SK-N-SH (cell line): ENCODE results near the gene SCO2. TPM values are rescaled to one million over a fixed set of nuclear protein-coding genes. Genes with fewer than 3 reads are reported as not detected.

ENCODE experiments used
- CTCF ChIA-PET: fragments of 300-600, 350-600 bp; formaldehyde crosslinking; extraction: SDS; loops from one replicate; lab custom pipeline; 2021; lab: Yijun Ruan, JAX
- POLR2A ChIA-PET: fragments of 350-600 bp; sonication (Branson Sonifier 250); formaldehyde crosslinking; extraction: SDS; loops from one replicate; lab custom pipeline; 2020; ENCODE audit warnings: antibody characterized with exemption, inconsistent platforms; lab: Yijun Ruan, JAX
- DNase-seq: peaks from one replicate; pipeline ENCODE4 v3.0.0; 2012
- H2AFZ ChIP-seq: fragments of 200-600 bp; sonication (generic); 2 replicates; pipeline ENCODE4 v1.8.1; 2016; ENCODE audit warnings: antibody characterized with exemption, mild to moderate bottlenecking, low read depth
- H3F3A ChIP-seq: fragments of 200-600 bp; sonication (generic); replicated peaks from 2 replicates; pipeline ENCODE3; 2016; ENCODE audit warnings: antibody characterized with exemption, mild to moderate bottlenecking; ENCODE audit not compliant: insufficient read depth
- H3K27ac ChIP-seq, 2 experiments: fragments of 200-500 bp in 1 of 2; fragments of 200-600 bp in 1 of 2; sonication (Bioruptor generic) in 1 of 2; sonication (generic), shearing (Covaris generic) in 1 of 2; 2 replicates each; pipeline versions ENCODE4 v1.5.1 to v1.6.1; 2014 to 2016; ENCODE audit warnings: low read depth in 2 of 2, inconsistent platforms in 1 of 2, low read length in 1 of 2, mild to moderate bottlenecking in 1 of 2, mixed read lengths in 1 of 2
- H3K27me3 ChIP-seq: fragments of 200-600 bp; sonication (generic), shearing (Covaris generic); 2 replicates; pipeline ENCODE4 v1.6.1; 2016; ENCODE audit warnings: mixed run types; ENCODE audit not compliant: insufficient read depth
- H3K36me3 ChIP-seq, 2 experiments: fragments of 200-500 bp in 1 of 2; fragments of 200-600 bp in 1 of 2; sonication (Bioruptor generic) in 1 of 2; sonication (generic) in 1 of 2; replicated peaks in 1 of 2; 2 replicates each; pipeline versions ENCODE3 to v1.5.1; 2014 to 2016; ENCODE audit warnings: low read length in 1 of 2, mild to moderate bottlenecking in 1 of 2; ENCODE audit not compliant: insufficient read depth in 2 of 2, control insufficient read depth in 1 of 2
- H3K4me1 ChIP-seq, 2 experiments: fragments of 200-500 bp in 1 of 2; fragments of 200-600 bp in 1 of 2; sonication (Bioruptor generic) in 1 of 2; sonication (generic), shearing (Covaris generic) in 1 of 2; 2 replicates each; pipeline versions ENCODE4 v1.5.1 to v1.6.1; 2014 to 2016; ENCODE audit warnings: low read depth in 1 of 2, low read length in 1 of 2, mixed run types in 1 of 2; ENCODE audit not compliant: insufficient read depth in 2 of 2, control insufficient read depth in 1 of 2
- H3K4me2 ChIP-seq: fragments of 200-600 bp; sonication (generic), shearing (Covaris generic); 2 replicates; pipeline ENCODE4 v1.6.1; 2017; ENCODE audit warnings: mixed run types
- H3K4me3 ChIP-seq, 2 experiments: fragments of 200-500 bp in 1 of 2; fragments of 200-600 bp in 1 of 2; sonication (Bioruptor generic) in 1 of 2; sonication (generic), shearing (Covaris generic) in 1 of 2; 2 replicates each; pipeline versions ENCODE4 v1.5.1 to v1.8.1; 2014 to 2016; ENCODE audit warnings: low read depth in 2 of 2, inconsistent platforms in 1 of 2, low read length in 1 of 2, mild to moderate bottlenecking in 1 of 2, mixed read lengths in 1 of 2, moderate library complexity in 1 of 2
- H3K79me2 ChIP-seq: fragments of 200-600 bp; sonication (generic); 2 replicates; pipeline ENCODE4 v1.8.1; 2017; ENCODE audit warnings: mild to moderate bottlenecking; ENCODE audit not compliant: insufficient read depth
- H3K9ac ChIP-seq: fragments of 200-600 bp; sonication (generic); 2 replicates; pipeline ENCODE4 v1.6.1; 2017; ENCODE audit warnings: mixed run types
- H3K9me2 ChIP-seq: fragments of 200-600 bp; sonication (generic); 2 replicates; pipeline ENCODE4 v1.6.1; 2017; ENCODE audit warnings: mixed run types
- H3K9me3 ChIP-seq: fragments of 200-600 bp; sonication (generic); 2 replicates; pipeline ENCODE4 v1.6.1; 2017; ENCODE audit warnings: mixed run types, mild to moderate bottlenecking, moderate library complexity
- H4K20me1 ChIP-seq: fragments of 200-600 bp; sonication (generic); 2 replicates; pipeline ENCODE4 v1.6.1; 2017; ENCODE audit warnings: mild to moderate bottlenecking, mixed run types; ENCODE audit not compliant: insufficient read depth
- ELF1 ChIP-seq: IDR thresholded peaks from 2 replicates; pipeline ENCODE4 v1.4.0; 2012
- EP300 ChIP-seq, 2 experiments: IDR thresholded peaks; 2 replicates each; pipeline versions ENCODE4 v1.4.0 to v1.6.1; 2012; ENCODE audit warnings: borderline replicate concordance in 1 of 2, low read depth in 1 of 2, low read length in 1 of 2
- FOXM1 ChIP-seq: IDR thresholded peaks from 2 replicates; pipeline ENCODE4 v1.4.0; 2012; ENCODE audit warnings: low read depth, mild to moderate bottlenecking
- GABPA ChIP-seq: IDR thresholded peaks from 2 replicates; pipeline ENCODE4 v1.4.0; 2012; ENCODE audit warnings: low read depth, mild to moderate bottlenecking
- MEF2A ChIP-seq: IDR thresholded peaks from 2 replicates; pipeline ENCODE4 v1.4.0; 2012; ENCODE audit warnings: low read depth, borderline replicate concordance
- NFIC ChIP-seq: IDR thresholded peaks from 2 replicates; pipeline ENCODE4 v1.4.0; 2012; ENCODE audit warnings: borderline replicate concordance
- NRF1 ChIP-seq: IDR thresholded peaks from 2 replicates; pipeline ENCODE4 v1.6.1; 2012; ENCODE audit warnings: low read depth, mild to moderate bottlenecking, low read length
- PBX3 ChIP-seq: IDR thresholded peaks from 2 replicates; pipeline ENCODE4; 2012
- POLR2AphosphoS5 ChIP-seq: IDR thresholded peaks from 2 replicates; pipeline ENCODE4 v1.6.1; 2012; ENCODE audit warnings: low read depth, low read length
- RXRA ChIP-seq: IDR thresholded peaks from 2 replicates; pipeline ENCODE4 v1.4.0; 2012; ENCODE audit warnings: low read depth, mild to moderate bottlenecking, borderline replicate concordance
- SIN3A ChIP-seq: IDR thresholded peaks from 2 replicates; pipeline ENCODE4 v1.6.1; 2012; ENCODE audit warnings: low read depth, mild to moderate bottlenecking, low read length, moderate library complexity, borderline replicate concordance
- TAF1 ChIP-seq: IDR thresholded peaks from 2 replicates; pipeline ENCODE4 v1.6.1; 2012; ENCODE audit warnings: low read depth, mild to moderate bottlenecking, low read length, moderate library complexity, borderline replicate concordance
- TCF12 ChIP-seq: IDR thresholded peaks from 2 replicates; pipeline ENCODE4 v1.4.0; 2012
- USF1 ChIP-seq: IDR thresholded peaks from 2 replicates; pipeline ENCODE4 v1.4.0; 2012; ENCODE audit warnings: low read depth, borderline replicate concordance
- ZBTB33 ChIP-seq: IDR thresholded peaks from 2 replicates; pipeline ENCODE4 v1.4.0; 2012; ENCODE audit warnings: low read depth, borderline replicate concordance
- WGBS: methylation state at CpG from one replicate; pipeline ENCODE4 v1.1.6; 2017; ENCODE audit warnings: low lambda C conversion rate; 5-methylcytosine and 5-hydroxymethylcytosine counted together
- polyA plus RNA-seq, 3 experiments: library from polyadenylated mRNA; depleted of rRNA; stranded (reverse); fragments of >200 nt; gene quantifications; 2 replicates each; pipeline ENCODE4 v1.2.3, GENCODE V29; 2012
- TF ChIP-seq, protein P1 (sequence below): IDR thresholded peaks from 2 replicates; pipeline ENCODE4 v1.6.1; 2012; ENCODE audit warnings: mild to moderate bottlenecking, low read depth, low read length, moderate library complexity
- TF ChIP-seq, protein P2 (sequence below): fragments of 150-350 bp; IDR thresholded peaks from 2 replicates; pipeline ENCODE4 v1.6.1; 2017; ENCODE audit warnings: antibody characterized with exemption, low read length, low read depth, borderline replicate concordance
- TF ChIP-seq, protein P3 (sequence below): IDR thresholded peaks from 2 replicates; pipeline ENCODE4 v1.4.0; 2012; ENCODE audit warnings: low read depth

The SCO2 gene
- polyA plus RNA-seq, 1 of the 3 experiments (the other 2 are of a cell fraction) = 4.0 TPM

GRCh38 chr22:50537765-50538164 lies 12.4 kb upstream of the SCO2 start:
- H3K79me2 ChIP-seq = no peaks in the 10 kb centered on the region
- no peaks in the 10 kb centered on the region for H4K20me1 ChIP-seq
- ChIA-PET CTCF (interaction anchor here (0.9 to 1.4 kb wide), 3 partner anchors 9 to 39 kb away, joined by 3 to 7 read pairs (median 3); partner anchors contain the start of gene SYCE3), POLR2A (no interaction called here)
- no peaks in the 10 kb centered on the region for H3K27me3 ChIP-seq
- no peak overlapping the region for H3K9ac ChIP-seq
- H3K9me3 ChIP-seq = no peaks in the 10 kb centered on the region
- H3K4me2 ChIP-seq = no peak overlapping the region
- no peak overlapping the region for H3K4me3 ChIP-seq
- no peak overlapping the region for H2AFZ ChIP-seq
- TF ChIP-seq SIN3A (no peak), FOXM1 (no peak), GABPA (no peak), PBX3 (no peak), POLR2AphosphoS5 (no peak), TCF12 (no peak), TAF1 (no peak), ELF1 (no peak), NFIC (no peak)
- TF ChIP-seq, protein P1, sequence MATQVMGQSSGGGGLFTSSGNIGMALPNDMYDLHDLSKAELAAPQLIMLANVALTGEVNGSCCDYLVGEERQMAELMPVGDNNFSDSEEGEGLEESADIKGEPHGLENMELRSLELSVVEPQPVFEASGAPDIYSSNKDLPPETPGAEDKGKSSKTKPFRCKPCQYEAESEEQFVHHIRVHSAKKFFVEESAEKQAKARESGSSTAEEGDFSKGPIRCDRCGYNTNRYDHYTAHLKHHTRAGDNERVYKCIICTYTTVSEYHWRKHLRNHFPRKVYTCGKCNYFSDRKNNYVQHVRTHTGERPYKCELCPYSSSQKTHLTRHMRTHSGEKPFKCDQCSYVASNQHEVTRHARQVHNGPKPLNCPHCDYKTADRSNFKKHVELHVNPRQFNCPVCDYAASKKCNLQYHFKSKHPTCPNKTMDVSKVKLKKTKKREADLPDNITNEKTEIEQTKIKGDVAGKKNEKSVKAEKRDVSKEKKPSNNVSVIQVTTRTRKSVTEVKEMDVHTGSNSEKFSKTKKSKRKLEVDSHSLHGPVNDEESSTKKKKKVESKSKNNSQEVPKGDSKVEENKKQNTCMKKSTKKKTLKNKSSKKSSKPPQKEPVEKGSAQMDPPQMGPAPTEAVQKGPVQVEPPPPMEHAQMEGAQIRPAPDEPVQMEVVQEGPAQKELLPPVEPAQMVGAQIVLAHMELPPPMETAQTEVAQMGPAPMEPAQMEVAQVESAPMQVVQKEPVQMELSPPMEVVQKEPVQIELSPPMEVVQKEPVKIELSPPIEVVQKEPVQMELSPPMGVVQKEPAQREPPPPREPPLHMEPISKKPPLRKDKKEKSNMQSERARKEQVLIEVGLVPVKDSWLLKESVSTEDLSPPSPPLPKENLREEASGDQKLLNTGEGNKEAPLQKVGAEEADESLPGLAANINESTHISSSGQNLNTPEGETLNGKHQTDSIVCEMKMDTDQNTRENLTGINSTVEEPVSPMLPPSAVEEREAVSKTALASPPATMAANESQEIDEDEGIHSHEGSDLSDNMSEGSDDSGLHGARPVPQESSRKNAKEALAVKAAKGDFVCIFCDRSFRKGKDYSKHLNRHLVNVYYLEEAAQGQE = no peak
- TF ChIP-seq, protein P2, sequence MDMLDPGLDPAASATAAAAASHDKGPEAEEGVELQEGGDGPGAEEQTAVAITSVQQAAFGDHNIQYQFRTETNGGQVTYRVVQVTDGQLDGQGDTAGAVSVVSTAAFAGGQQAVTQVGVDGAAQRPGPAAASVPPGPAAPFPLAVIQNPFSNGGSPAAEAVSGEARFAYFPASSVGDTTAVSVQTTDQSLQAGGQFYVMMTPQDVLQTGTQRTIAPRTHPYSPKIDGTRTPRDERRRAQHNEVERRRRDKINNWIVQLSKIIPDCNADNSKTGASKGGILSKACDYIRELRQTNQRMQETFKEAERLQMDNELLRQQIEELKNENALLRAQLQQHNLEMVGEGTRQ = no peak
- TF ChIP-seq, protein P3, sequence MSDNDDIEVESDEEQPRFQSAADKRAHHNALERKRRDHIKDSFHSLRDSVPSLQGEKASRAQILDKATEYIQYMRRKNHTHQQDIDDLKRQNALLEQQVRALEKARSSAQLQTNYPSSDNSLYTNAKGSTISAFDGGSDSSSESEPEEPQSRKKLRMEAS = no peak
- WGBS = 97% methylated on average over 13 of the region's 13 CpGs
- no peaks in the 10 kb centered on the region for H3K9me2 ChIP-seq
- H3K4me1 ChIP-seq = peaks cover 0 to 6% of the 10 kb centered on the region in 2 experiments; a peak in 1 of 4 replicates
- H3K36me3 ChIP-seq = no peaks in the 10 kb centered on the region
- peaks cover 7% of the 10 kb centered on the region for H3F3A ChIP-seq
- H3K27ac ChIP-seq = no peak overlapping the region
- DNase-seq = peak; percentile 13

DNA sequence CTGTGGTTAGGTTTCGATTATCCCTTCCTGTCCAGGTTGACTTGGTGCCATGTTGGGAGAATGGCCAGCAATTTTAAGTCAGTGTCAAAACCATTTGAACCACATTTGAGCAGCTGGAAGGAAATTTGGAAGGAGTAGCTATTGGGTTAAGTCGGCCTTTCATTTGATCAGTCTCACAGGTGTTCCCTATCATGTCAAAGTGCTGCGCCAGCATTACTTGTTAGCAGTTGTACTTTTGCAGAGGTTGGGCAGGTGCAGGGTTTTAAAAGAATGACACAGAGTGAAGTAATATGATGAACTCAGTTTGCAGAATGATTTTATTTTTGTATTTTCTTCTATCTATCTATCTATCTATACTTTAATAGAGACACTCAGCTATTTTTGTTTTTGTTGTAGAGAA lies 10.8 kb upstream of the SCO2 start:
- Histone ChIP-seq H3K79me2 (no peaks in the 10 kb centered on the region), H3K36me3 (no peaks in the 10 kb centered on the region), H4K20me1 (no peaks in the 10 kb centered on the region), H3F3A (peaks cover 5% of the 10 kb centered on the region), H3K4me2 (no peak overlapping the region), H3K27me3 (no peaks in the 10 kb centered on the region), H3K9ac (no peak overlapping the region), H3K9me3 (no peaks in the 10 kb centered on the region), H3K4me1 (peaks cover 6% of the 10 kb centered on the region in 2 experiments; a peak in 2 of 4 replicates), H3K9me2 (no peaks in the 10 kb centered on the region), H3K4me3 (no peak overlapping the region), H3K27ac (no peak overlapping the region), H2AFZ (no peak overlapping the region)
- 76% methylated on average over 3 of the region's 3 CpGs for WGBS
- no peak for DNase-seq
- ChIA-PET CTCF (interaction anchor here (1.1 to 2.6 kb wide), 5 partner anchors 8 to 85 kb away, joined by 3 to 14 read pairs (median 8); partner anchors contain the start of genes SCO2 and SYCE3), POLR2A (no interaction called here)
- TF ChIP-seq, protein P2 = no peak
- TF ChIP-seq ZBTB33 (no peak), EP300 (IDR thresholded peaks at IDR 0.05; ENCODE audit: borderline replicate concordance in 1 of 2, low read depth in 1 of 2, low read length in 1 of 2) (no peak), GABPA (no peak), MEF2A (no peak), NRF1 (no peak), USF1 (no peak), RXRA (no peak), SIN3A (no peak)
